Measurements from ENCODE around the gene XXYLT1.
"Not testable (repeated sequence)": the region's sequence is repeated elsewhere in the genome, so short reads cannot be mapped to it uniquely, and the experiment has no call there.

DNA sequence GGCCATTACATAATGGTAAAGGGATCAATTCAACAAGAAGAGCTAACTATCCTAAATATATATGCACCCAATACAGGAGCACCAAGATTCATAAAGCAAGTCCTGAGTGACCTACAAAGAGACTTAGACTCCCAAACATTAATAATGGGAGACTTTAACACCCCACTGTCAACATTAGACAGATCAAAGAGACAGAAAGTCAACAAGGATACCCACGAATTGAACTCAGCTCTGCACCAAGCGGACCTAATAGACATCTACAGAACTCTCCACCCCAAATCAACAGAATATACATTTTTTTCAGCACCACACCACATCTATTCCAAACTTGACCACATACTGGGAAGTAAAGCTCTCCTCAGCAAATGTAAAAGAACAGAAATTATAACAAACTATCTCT, 55.4 kb downstream of the XXYLT1 start:
- TF ChIP-seq POLR2A (IDR thresholded peaks at IDR 0.05; ENCODE audit: control extremely low read depth in 1 of 2, low read depth in 2 of 2, low read length in 2 of 2); RNF2 (IDR thresholded peaks at IDR 0.05; ENCODE audit: borderline replicate concordance, low read depth, low read length, missing control alignments, poor library complexity, severe bottlenecking): not testable (repeated sequence)
- TF ChIP-seq, protein P1, sequence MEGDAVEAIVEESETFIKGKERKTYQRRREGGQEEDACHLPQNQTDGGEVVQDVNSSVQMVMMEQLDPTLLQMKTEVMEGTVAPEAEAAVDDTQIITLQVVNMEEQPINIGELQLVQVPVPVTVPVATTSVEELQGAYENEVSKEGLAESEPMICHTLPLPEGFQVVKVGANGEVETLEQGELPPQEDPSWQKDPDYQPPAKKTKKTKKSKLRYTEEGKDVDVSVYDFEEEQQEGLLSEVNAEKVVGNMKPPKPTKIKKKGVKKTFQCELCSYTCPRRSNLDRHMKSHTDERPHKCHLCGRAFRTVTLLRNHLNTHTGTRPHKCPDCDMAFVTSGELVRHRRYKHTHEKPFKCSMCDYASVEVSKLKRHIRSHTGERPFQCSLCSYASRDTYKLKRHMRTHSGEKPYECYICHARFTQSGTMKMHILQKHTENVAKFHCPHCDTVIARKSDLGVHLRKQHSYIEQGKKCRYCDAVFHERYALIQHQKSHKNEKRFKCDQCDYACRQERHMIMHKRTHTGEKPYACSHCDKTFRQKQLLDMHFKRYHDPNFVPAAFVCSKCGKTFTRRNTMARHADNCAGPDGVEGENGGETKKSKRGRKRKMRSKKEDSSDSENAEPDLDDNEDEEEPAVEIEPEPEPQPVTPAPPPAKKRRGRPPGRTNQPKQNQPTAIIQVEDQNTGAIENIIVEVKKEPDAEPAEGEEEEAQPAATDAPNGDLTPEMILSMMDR (IDR thresholded peaks at IDR 0.05; ENCODE audit: control extremely low read depth in 1 of 3, insufficient read depth in 1 of 3, low read depth in 1 of 3, low read length in 3 of 3): not testable (repeated sequence)
